ENCODE data around the gene CGA. TPM values are rescaled to one million over a fixed set of nuclear protein-coding genes. Genes with fewer than 3 reads are reported as not detected.

CGA gene
- total and polyA plus RNA-seq, 2 donors (not counting 1 experiment from before 2014, with no cell fraction given): not detected

- Histone ChIP-seq H3K4me3 (ENCODE audit: control extremely low read depth in 1 of 5, extremely low read depth in 1 of 5, insufficient read depth in 1 of 5, low read depth in 2 of 5, low read length in 4 of 5) (no peak overlapping the region), H3K27ac (ENCODE audit: low read length in 2 of 2) (no peak overlapping the region), H3K9me3 (ENCODE audit: control extremely low read depth in 1 of 3, control insufficient read depth in 2 of 3, insufficient read depth in 1 of 3, low read length in 2 of 3) (peaks cover 0 to 2% (median 0%) of the 10 kb centered on the region in 3 donors), H3K36me3 (replicated peaks in 1 of 2; ENCODE audit: control extremely low read depth in 1 of 2, control insufficient read depth in 1 of 2, extremely low read depth in 1 of 2, insufficient read depth in 2 of 2, low read length in 1 of 2) (no peaks in the 10 kb centered on the region), H3K79me2 (ENCODE audit: control insufficient read depth, insufficient read depth, low read length) (no peaks in the 10 kb centered on the region), H3K4me2 (replicated peaks; ENCODE audit: low read depth, low read length, poor library complexity, severe bottlenecking) (no peak overlapping the region), H3K27me3 (replicated peaks in 1 of 4; ENCODE audit: control extremely low read depth in 1 of 4, control insufficient read depth in 3 of 4, insufficient read depth in 4 of 4, low read length in 3 of 4) (peaks cover 0 to 3% (median 0%) of the 10 kb centered on the region in 4 experiments), H3K4me1 (ENCODE audit: control insufficient read depth in 2 of 2, insufficient read depth in 2 of 2, low read length in 2 of 2) (peaks cover 0 to 5% of the 10 kb centered on the region in 2 donors), H3K9ac (ENCODE audit: low read length) (no peak overlapping the region), H2AFZ (ENCODE audit: insufficient read depth, low read depth, low read length, poor library complexity, severe bottlenecking) (no peak overlapping the region), H4K20me1 (ENCODE audit: control insufficient read depth, insufficient read depth, low read length, poor library complexity, severe bottlenecking) (no peaks in the 10 kb centered on the region)
- no peak overlapping the region for H3K27ac Mint-ChIP-seq
- intact Hi-C loops (cut with micrococcal nuclease): no loop called here
- H3K4me3 Mint-ChIP-seq: no peak overlapping the region
- no peaks in the 10 kb centered on the region for H3K9me3 Mint-ChIP-seq (ENCODE audit: insufficient read depth)
- POLR2A ChIA-PET: no interaction called here
- DNase-seq (no peak), ATAC-seq (ENCODE audit: low read depth) (no peak)
- H3K4me1 Mint-ChIP-seq: peaks cover 2% of the 10 kb centered on the region
- CTCF ChIA-PET: no interaction called here
- WGBS (ENCODE audit: insufficient coverage): no CpG with 5 or more reads among the region's 2 CpGs
- TF ChIP-seq CTCF (IDR thresholded peaks at IDR 0.05): no peak
- TF ChIP-seq EZH2 (IDR thresholded peaks at IDR 0.05; ENCODE audit: borderline replicate concordance, insufficient read depth, low read depth, low read length, poor library complexity, severe bottlenecking): no peak
- H3K27me3 Mint-ChIP-seq: peaks cover 3% of the 10 kb centered on the region
Observed at GRCh38 chr6:87127737-87128136, 32.8 kb upstream of the CGA start.

- ATAC-seq (ENCODE audit: low read depth): no peak
Observed at GRCh38 chr6:87126501-87126900, 31.6 kb upstream of the CGA start.

More at GRCh38 chr6:87126501-87126900, 31.6 kb upstream of the CGA start:
- no peak overlapping the region for H2AFZ ChIP-seq (ENCODE audit: insufficient read depth, low read depth, low read length, poor library complexity, severe bottlenecking)
- no peak for TF ChIP-seq EZH2 (IDR thresholded peaks at IDR 0.05; ENCODE audit: borderline replicate concordance, insufficient read depth, low read depth, low read length, poor library complexity, severe bottlenecking)
- TF ChIP-seq CTCF (IDR thresholded peaks at IDR 0.05): no peak
- H3K4me3 ChIP-seq (ENCODE audit: control extremely low read depth in 1 of 5, extremely low read depth in 1 of 5, insufficient read depth in 1 of 5, low read depth in 2 of 5, low read length in 4 of 5): no peak overlapping the region
- Mint-ChIP-seq H3K27ac (no peak overlapping the region), H3K4me3 (no peak overlapping the region), H3K27me3 (peaks cover 9% of the 10 kb centered on the region), H3K9me3 (ENCODE audit: insufficient read depth) (no peaks in the 10 kb centered on the region), H3K4me1 (peaks cover 2% of the 10 kb centered on the region)
- POLR2A ChIA-PET: no interaction called here
- intact Hi-C loops (cut with micrococcal nuclease): no loop called here
- H3K4me1 ChIP-seq (ENCODE audit: control insufficient read depth in 2 of 2, insufficient read depth in 2 of 2, low read length in 2 of 2): peaks cover 0 to 5% of the 10 kb centered on the region in 2 donors
- WGBS (ENCODE audit: insufficient coverage): no CpG with 5 or more reads among the region's 1 CpG
- H3K27me3 ChIP-seq (replicated peaks in 1 of 4; ENCODE audit: control extremely low read depth in 1 of 4, control insufficient read depth in 3 of 4, insufficient read depth in 4 of 4, low read length in 3 of 4): peaks cover 0 to 3% (median 0%) of the 10 kb centered on the region in 4 experiments
- no peak overlapping the region for H3K9ac ChIP-seq (ENCODE audit: low read length)
- DNase-seq: no peak
- H3K27ac ChIP-seq (ENCODE audit: low read length in 2 of 2): no peak overlapping the region
- CTCF ChIA-PET: interaction anchor here (0.6 to 2.6 kb wide), 2 partner anchors 13 to 112 kb away, joined by 3 to 13 read pairs; no protein-coding TSS in a partner anchor
- no peak overlapping the region for H3K4me2 ChIP-seq (replicated peaks; ENCODE audit: low read depth, low read length, poor library complexity, severe bottlenecking)
- H4K20me1 ChIP-seq (ENCODE audit: control insufficient read depth, insufficient read depth, low read length, poor library complexity, severe bottlenecking): no peaks in the 10 kb centered on the region
- H3K79me2 ChIP-seq (ENCODE audit: control insufficient read depth, insufficient read depth, low read length): no peaks in the 10 kb centered on the region
- H3K36me3 ChIP-seq (replicated peaks in 1 of 2; ENCODE audit: control extremely low read depth in 1 of 2, control insufficient read depth in 1 of 2, extremely low read depth in 1 of 2, insufficient read depth in 2 of 2, low read length in 1 of 2): no peaks in the 10 kb centered on the region
- H3K9me3 ChIP-seq (ENCODE audit: control extremely low read depth in 1 of 3, control insufficient read depth in 2 of 3, insufficient read depth in 1 of 3, low read length in 2 of 3): peaks cover 0 to 5% (median 2%) of the 10 kb centered on the region in 3 donors
